NB4 (cell line): ENCODE results near the gene CA9.

Experiments
- CTCF ChIP-seq: IDR thresholded peaks from one replicate; pipeline ENCODE4 v1.5.1; 2012; ENCODE audit warnings: low read depth, low read length
- POLR2A ChIP-seq: IDR thresholded peaks from 2 replicates; pipeline ENCODE4 v1.6.1; 2011; ENCODE audit warnings: mild to moderate bottlenecking; ENCODE audit not compliant: insufficient read length; ENCODE audit errors: extremely low read depth

- TF ChIP-seq POLR2A (no peak), CTCF (no peak)
These were observed 11.2 kb downstream of the CA9 start for GRCh38 chr9:35684921-35685320.
